HepG2 (cell line): ENCODE results near the gene SFMBT1. TPM values are rescaled to one million over a fixed set of nuclear protein-coding genes. Genes with fewer than 3 reads are reported as not detected.
A peak's percentile ranks its signal among the peaks of the same experiment; 100 is the strongest.

Source experiments
- CENPX ChIP-seq: sonication (generic); formaldehyde crosslinking; IDR thresholded peaks from 2 replicates; pipeline ENCODE4 v1.9.0; 2021; ENCODE audit warnings: mild to moderate bottlenecking, missing genetic modification reagents, moderate library complexity
- CREB3 ChIP-seq: sonication (generic); formaldehyde crosslinking; IDR thresholded peaks from 2 replicates; pipeline ENCODE4 v1.5.0; 2020; ENCODE audit warnings: missing genetic modification reagents
- DMAP1 ChIP-seq: IDR thresholded peaks from 2 replicates; pipeline ENCODE4 v1.6.1; 2016
- FOXM1 ChIP-seq: sonication (generic); formaldehyde crosslinking; IDR thresholded peaks from 2 replicates; pipeline ENCODE4 v1.5.0; 2020; ENCODE audit warnings: missing genetic modification reagents
- HBP1 ChIP-seq: IDR thresholded peaks from 2 replicates; pipeline ENCODE4 v1.6.1; 2016; ENCODE audit warnings: low read depth, control low read depth
- HOXA3 ChIP-seq: sonication (generic); formaldehyde crosslinking; IDR thresholded peaks from 2 replicates; pipeline ENCODE4 v1.5.0; 2020; ENCODE audit warnings: missing genetic modification reagents
- JDP2 ChIP-seq: sonication (generic); formaldehyde crosslinking; IDR thresholded peaks from 2 replicates; pipeline ENCODE4 v1.8.1; 2022; ENCODE audit warnings: missing genetic modification reagents, borderline replicate concordance
- MLLT10 ChIP-seq: sonication (generic); formaldehyde crosslinking; IDR thresholded peaks from 2 replicates; pipeline ENCODE4 v1.4.0; 2020; ENCODE audit warnings: missing genetic modification reagents
- MTA1 ChIP-seq: sonication (generic); formaldehyde crosslinking; IDR thresholded peaks from 2 replicates; pipeline ENCODE4 v1.4.0; 2020; ENCODE audit warnings: missing genetic modification reagents, mild to moderate bottlenecking, borderline replicate concordance
- PLSCR1 ChIP-seq: sonication (generic); formaldehyde crosslinking; IDR thresholded peaks from 2 replicates; pipeline ENCODE4 v1.5.0; 2020; ENCODE audit warnings: missing genetic modification reagents, mild to moderate bottlenecking, borderline replicate concordance
- SP4 ChIP-seq: sonication (generic); formaldehyde crosslinking; IDR thresholded peaks from 2 replicates; pipeline ENCODE4 v1.8.1; 2023; ENCODE audit warnings: mild to moderate bottlenecking, missing genetic modification reagents
- STAT6 ChIP-seq: sonication (generic); formaldehyde crosslinking; IDR thresholded peaks from 2 replicates; pipeline ENCODE4 v1.4.0; 2020; ENCODE audit warnings: missing genetic modification reagents, mild to moderate bottlenecking, borderline replicate concordance
- UBTF ChIP-seq: sonication (generic); formaldehyde crosslinking; IDR thresholded peaks from 2 replicates; pipeline ENCODE4 v1.4.0; 2020; ENCODE audit warnings: mild to moderate bottlenecking, missing genetic modification reagents
- ZFX ChIP-seq: sonication (generic); formaldehyde crosslinking; IDR thresholded peaks from 2 replicates; pipeline ENCODE4 v1.4.0; 2020; ENCODE audit warnings: mild to moderate bottlenecking, low read depth, missing genetic modification reagents, moderate library complexity
- ZNF264 ChIP-seq: sonication (generic); formaldehyde crosslinking; IDR thresholded peaks from 2 replicates; pipeline ENCODE4 v1.4.0; 2020; ENCODE audit warnings: missing genetic modification reagents
- ZNF484 ChIP-seq: sonication (generic); formaldehyde crosslinking; IDR thresholded peaks from 2 replicates; pipeline ENCODE4 v1.5.1; 2020; ENCODE audit warnings: mild to moderate bottlenecking, low read depth, missing genetic modification reagents, borderline replicate concordance
- polyA plus RNA-seq, 8 experiments: library from polyadenylated mRNA; depleted of rRNA in 3 of 8; stranded (reverse) in 7 of 8; unstranded in 1 of 8; fragments of >200 nt; fragmentation: Illumina TruSeq in 4 of 8; extraction: Trizol in 4 of 8; gene quantifications; 2 replicates each; pipeline versions ENCODE4 v1.2.1 to v1.2.3, GENCODE V29; 2011 to 2016; ENCODE audit warnings: low read depth in 4 of 8, missing spikeins in 1 of 8, mixed read lengths in 1 of 8; ENCODE audit not compliant: insufficient read depth in 1 of 8
- total RNA-seq, 5 experiments: library from RNA; depleted of rRNA; stranded (reverse); fragments of >200 nt; fragmentation: Illumina TruSeq; extraction: Trizol; gene quantifications; 2 replicates each; pipeline ENCODE4 v1.2.3, GENCODE V29; 2016; ENCODE audit warnings: low read depth in 1 of 5

Gene SFMBT1
- total and polyA plus RNA-seq, 2 of the 13 experiments (the other 11 are each of a cell fraction or from before 2014, with no cell fraction given) = 3.8 to 12.8 TPM

- no peak for TF ChIP-seq PLSCR1 (CRISPR knock-in tag)
- TF ChIP-seq HOXA3 (CRISPR knock-in tag) = no peak
- 0 out of 2 replicates have a peak, but pooled peaks have one; percentile 21 for TF ChIP-seq UBTF (CRISPR knock-in tag)
- no peak for TF ChIP-seq ZNF264
- TF ChIP-seq DMAP1 (CRISPR knock-in tag) = no peak
- no peak for TF ChIP-seq ZNF484 (CRISPR knock-in tag)
- no peak for TF ChIP-seq STAT6
- no peak for TF ChIP-seq CENPX (CRISPR knock-in tag)
- TF ChIP-seq MLLT10 (CRISPR knock-in tag) = no peak
- TF ChIP-seq CREB3 = no peak
- TF ChIP-seq MTA1 (CRISPR knock-in tag) = no peak
- no peak for TF ChIP-seq HBP1
- TF ChIP-seq FOXM1 = no peak
- TF ChIP-seq SP4 (CRISPR knock-in tag) = no peak
- TF ChIP-seq ZFX = peak; percentile 37; the same call in 1 of the 2 replicates
- no peak for TF ChIP-seq JDP2
Measured at GRCh38 chr3:53092942-53093341, 47.1 kb upstream of the SFMBT1 start (continued).
